Duodenal mucosa (tissue), 2 donors: ENCODE data around the gene ZC3H12C.

ENCODE experiments used
- H3K27ac ChIP-seq: one replicate; pipeline ENCODE4 v1.7.0; 2013; ENCODE audit warnings: low read depth, low read length
- H3K27me3 ChIP-seq, 2 donors: one replicate each; pipeline ENCODE4 v1.7.0; 2013; ENCODE audit warnings: low read length in 2 of 2, control low read depth in 1 of 2; ENCODE audit not compliant: insufficient read depth in 2 of 2, control insufficient read depth in 1 of 2
- H3K36me3 ChIP-seq, 2 donors: one replicate each; pipeline ENCODE4 v1.7.0; 2013; ENCODE audit warnings: low read length in 2 of 2, control low read depth in 1 of 2; ENCODE audit not compliant: insufficient read depth in 2 of 2, control insufficient read depth in 1 of 2
- H3K4me1 ChIP-seq, 2 donors: one replicate each; pipeline ENCODE4 v1.7.0; 2013; ENCODE audit warnings: low read length in 2 of 2, control low read depth in 1 of 2; ENCODE audit not compliant: insufficient read depth in 2 of 2, control insufficient read depth in 1 of 2
- H3K4me3 ChIP-seq, 2 donors: one replicate each; pipeline ENCODE4 v1.7.0; 2013; ENCODE audit warnings: low read length in 2 of 2, low read depth in 1 of 2
- H3K9ac ChIP-seq, 2 donors: one replicate each; pipeline ENCODE4 v1.7.0; 2013; ENCODE audit warnings: low read length in 2 of 2, low read depth in 1 of 2
- H3K9me3 ChIP-seq, 2 donors: one replicate each; pipeline ENCODE4 v1.7.0; 2013; ENCODE audit warnings: low read length in 2 of 2, control low read depth in 1 of 2; ENCODE audit not compliant: control insufficient read depth in 1 of 2

ZC3H12C gene

DNA sequence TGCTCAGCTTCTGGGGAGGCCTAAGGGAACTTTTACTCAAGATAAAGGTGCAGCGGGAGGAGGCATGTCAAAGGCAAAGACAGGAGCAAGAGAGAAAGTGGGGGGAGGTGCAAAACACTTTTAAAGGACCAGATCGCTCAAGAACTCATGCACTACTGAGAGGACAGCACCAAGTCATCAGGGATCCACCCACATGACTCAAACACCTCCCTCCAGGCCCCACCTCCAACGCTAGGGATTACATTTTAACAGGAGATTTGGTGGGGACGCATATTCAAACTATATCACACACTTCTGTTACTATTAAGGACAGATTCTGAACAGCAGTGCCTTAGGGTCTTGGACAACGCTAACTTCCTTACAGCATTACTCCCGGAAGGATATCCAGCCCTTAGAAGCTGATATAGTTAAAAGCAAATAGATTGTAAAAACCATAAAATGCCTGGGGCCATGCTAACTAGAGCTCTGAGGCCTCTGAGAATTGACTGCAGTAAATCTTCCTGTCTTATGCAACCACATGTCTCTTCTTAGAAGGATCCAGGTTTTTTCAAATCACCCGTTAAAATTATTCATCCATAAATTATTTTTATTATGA, 16.7 kb upstream of the ZC3H12C start:
- Histone ChIP-seq H3K4me1 (peaks cover 19 to 26% of the 10 kb centered on the region in 2 donors), H3K9ac (no peak overlapping the region), H3K9me3 (peaks cover 0 to 3% of the 10 kb centered on the region in 2 donors), H3K36me3 (no peaks in the 10 kb centered on the region), H3K4me3 (no peak overlapping the region), H3K27ac (no peak overlapping the region), H3K27me3 (no peaks in the 10 kb centered on the region)

DNA sequence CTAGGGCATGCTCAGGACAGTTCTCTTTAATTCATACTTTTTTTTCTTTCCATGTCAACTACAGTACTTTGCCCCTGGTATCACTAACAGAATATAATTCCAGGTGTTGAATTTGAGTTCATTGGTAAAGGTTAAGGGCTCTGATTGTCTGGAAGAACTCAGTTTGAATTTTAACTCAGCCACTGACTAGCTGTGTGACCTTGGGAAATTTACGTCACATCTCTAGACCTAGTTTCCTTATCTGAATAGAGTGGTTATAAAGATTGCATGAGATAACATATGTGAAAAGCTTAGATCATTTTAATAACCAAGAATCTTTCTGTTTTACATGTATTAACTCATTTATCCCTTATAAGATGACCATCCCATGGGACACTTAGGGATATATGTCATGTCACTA, 15.8 kb upstream of the ZC3H12C start:
- Histone ChIP-seq H3K27me3 (no peaks in the 10 kb centered on the region), H3K27ac (no peak overlapping the region), H3K36me3 (no peaks in the 10 kb centered on the region), H3K4me3 (no peak overlapping the region), H3K9me3 (peaks cover 0 to 3% of the 10 kb centered on the region in 2 donors), H3K9ac (no peak overlapping the region), H3K4me1 (peaks cover 19 to 26% of the 10 kb centered on the region in 2 donors)

DNA sequence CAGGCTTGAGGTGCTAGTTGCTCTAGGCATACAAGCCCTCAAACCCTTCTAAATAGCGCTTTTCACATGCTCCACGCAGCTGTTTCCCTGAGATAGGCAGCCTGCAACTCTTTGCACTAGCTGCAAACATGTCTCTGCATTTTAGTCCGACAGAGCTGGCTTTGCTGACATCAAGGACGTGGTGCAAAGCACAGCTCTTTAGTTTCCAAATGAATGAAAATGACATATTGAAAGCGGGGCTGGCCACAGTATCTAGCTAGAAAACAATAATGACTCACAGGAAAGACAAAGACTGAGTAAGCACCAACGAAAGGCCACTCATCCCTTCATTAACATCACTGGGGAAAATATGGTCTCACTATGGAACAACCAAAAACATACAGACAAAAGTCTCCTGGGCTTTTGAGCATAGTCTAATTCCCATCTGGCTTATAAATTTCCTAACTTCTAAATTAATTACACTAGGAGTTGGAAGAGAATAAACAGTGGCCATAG, 15.3 kb upstream of the ZC3H12C start:
- Histone ChIP-seq H3K27ac (no peak overlapping the region), H3K4me3 (no peak overlapping the region), H3K36me3 (no peaks in the 10 kb centered on the region), H3K9me3 (peaks cover 0 to 3% of the 10 kb centered on the region in 2 donors), H3K27me3 (no peaks in the 10 kb centered on the region), H3K4me1 (peaks cover 19 to 26% of the 10 kb centered on the region in 2 donors), H3K9ac (no peak overlapping the region)

DNA sequence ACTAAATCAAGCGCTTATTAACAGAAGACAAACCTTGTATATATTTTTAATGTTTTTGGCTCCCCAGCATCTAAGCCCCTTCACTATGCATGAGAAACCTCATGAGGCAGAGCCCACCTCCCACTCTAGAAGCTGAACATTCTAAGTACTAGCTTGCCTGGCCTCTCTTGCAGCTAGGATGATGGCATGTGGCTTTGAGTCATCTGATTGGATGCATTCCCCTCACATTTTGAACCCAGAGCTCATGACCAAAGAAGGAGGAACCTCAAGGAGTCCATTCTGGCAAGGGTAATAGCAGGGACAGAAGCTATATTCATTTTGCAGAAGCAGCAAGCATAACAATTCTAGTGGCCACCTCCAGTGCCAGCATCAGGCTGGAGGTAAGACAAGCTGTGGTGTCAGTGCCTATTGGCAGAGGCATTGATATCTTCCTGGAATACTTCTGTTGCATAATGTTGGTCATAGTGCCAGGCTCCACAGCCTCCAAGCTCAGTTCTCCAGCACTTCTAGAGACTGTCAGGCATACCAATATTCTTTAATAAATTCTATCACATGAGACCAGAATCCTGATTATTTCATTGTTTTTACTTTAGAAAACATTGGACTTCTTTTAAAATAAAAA, 14.2 kb upstream of the ZC3H12C start:
- Histone ChIP-seq H3K27me3 (no peaks in the 10 kb centered on the region), H3K9ac (no peak overlapping the region), H3K36me3 (no peaks in the 10 kb centered on the region), H3K27ac (no peak overlapping the region), H3K4me1 (peaks cover 19 to 26% of the 10 kb centered on the region in 2 donors), H3K9me3 (peaks cover 0 to 3% of the 10 kb centered on the region in 2 donors), H3K4me3 (no peak overlapping the region)

DNA sequence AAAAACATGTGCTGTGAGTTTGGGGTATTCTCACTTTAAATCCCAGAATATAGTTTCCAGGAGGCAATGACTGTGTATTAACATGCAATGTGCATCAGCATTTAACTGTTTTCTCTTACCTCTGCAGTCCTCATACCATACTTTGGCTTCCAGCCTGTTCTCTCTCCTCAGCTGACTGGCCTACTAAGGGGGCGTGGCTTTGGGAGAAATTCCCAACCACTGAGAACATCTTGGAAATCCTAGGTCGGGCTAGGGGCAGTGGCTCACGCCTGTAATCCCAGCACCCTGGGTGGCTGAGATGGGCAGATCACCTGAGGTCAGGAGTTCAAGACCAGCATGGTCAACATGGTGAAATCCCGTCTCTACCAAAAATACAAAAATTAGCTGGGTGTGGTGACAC, 13.5 kb upstream of the ZC3H12C start:
- no peaks in the 10 kb centered on the region for H3K36me3 ChIP-seq
- H3K27me3 ChIP-seq = no peaks in the 10 kb centered on the region
- peaks cover 0 to 3% of the 10 kb centered on the region in 2 donors for H3K9me3 ChIP-seq
- H3K4me1 ChIP-seq = peaks cover 19 to 26% of the 10 kb centered on the region in 2 donors
- H3K27ac ChIP-seq = no peak overlapping the region
- H3K9ac ChIP-seq = no peak overlapping the region
- no peak overlapping the region for H3K4me3 ChIP-seq

DNA sequence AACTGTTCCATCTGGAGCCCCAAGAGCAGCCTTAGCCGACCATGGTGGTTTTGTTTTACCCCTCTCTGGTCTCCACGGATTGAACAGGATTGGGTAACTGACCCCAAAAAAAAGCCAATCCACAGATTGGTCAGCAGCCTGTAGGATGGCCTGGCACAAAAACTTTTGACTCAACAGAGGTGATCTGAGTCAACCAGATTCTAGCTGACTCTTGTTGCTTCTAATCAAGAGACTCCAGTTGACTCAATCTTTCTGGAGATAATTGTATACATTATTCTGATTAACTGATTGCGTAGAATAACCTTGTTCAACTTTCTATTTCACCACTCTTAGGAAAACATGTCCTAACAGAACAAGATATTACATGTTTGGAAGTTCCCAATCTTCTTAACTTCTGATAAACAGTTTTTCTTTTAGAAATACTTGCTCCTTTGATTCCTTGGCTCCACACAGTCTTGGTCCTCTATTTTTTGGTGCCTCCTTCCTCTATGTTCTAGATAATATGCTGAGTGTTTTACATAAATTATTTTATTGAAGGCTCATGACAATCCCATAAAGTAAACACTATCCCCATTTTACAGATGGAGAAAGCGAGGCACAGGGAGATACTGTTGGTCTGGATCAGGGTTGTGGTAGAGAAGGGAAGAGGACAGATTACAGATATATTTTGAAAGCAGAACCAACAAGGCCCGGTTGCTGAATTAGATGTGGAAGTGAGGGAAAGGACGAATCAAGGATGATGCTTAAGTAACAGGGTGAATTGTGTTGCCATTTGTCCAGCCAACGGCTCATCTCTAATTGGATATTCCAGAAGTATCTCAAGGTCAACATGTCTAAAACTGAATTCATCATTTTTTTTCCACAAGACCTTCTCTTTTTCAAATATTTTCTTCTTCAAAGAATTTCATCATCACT, 11.5 kb upstream of the ZC3H12C start:
- no peak overlapping the region for H3K4me3 ChIP-seq

DNA sequence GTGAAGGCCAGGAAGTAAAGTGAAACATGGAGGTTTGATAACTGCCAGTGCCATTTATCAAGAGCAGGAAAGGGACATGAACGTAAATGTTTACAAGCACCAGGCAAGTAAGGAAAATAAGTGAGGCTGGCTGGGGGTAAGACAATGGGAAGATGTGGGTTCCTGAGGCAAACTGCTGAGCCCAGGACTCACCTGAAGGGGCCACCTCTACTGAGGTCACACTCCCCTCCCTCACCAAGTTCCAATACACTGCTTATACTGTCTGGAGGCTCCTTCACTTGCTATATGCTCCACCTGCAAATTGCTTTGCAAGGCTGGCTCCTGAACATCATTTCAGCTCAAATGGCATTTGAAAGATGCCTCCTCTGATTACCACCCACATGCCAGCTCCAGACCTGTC, 10.3 kb upstream of the ZC3H12C start:
- peaks cover 0 to 4% of the 10 kb centered on the region in 2 donors for H3K4me1 ChIP-seq
- H3K36me3 ChIP-seq = no peaks in the 10 kb centered on the region
- no peak overlapping the region for H3K9ac ChIP-seq
- H3K27me3 ChIP-seq = no peaks in the 10 kb centered on the region
- H3K27ac ChIP-seq = no peak overlapping the region
- peaks cover 0 to 3% of the 10 kb centered on the region in 2 donors for H3K9me3 ChIP-seq
- H3K4me3 ChIP-seq = no peak overlapping the region

More for the DNA sequence above, 11.5 kb upstream of the ZC3H12C start:
- Histone ChIP-seq H3K9me3 (peaks cover 0 to 3% of the 10 kb centered on the region in 2 donors), H3K9ac (no peak overlapping the region), H3K27ac (no peak overlapping the region), H3K4me1 (peaks cover under 1 to 15% of the 10 kb centered on the region in 2 donors), H3K27me3 (no peaks in the 10 kb centered on the region), H3K36me3 (no peaks in the 10 kb centered on the region)

DNA sequence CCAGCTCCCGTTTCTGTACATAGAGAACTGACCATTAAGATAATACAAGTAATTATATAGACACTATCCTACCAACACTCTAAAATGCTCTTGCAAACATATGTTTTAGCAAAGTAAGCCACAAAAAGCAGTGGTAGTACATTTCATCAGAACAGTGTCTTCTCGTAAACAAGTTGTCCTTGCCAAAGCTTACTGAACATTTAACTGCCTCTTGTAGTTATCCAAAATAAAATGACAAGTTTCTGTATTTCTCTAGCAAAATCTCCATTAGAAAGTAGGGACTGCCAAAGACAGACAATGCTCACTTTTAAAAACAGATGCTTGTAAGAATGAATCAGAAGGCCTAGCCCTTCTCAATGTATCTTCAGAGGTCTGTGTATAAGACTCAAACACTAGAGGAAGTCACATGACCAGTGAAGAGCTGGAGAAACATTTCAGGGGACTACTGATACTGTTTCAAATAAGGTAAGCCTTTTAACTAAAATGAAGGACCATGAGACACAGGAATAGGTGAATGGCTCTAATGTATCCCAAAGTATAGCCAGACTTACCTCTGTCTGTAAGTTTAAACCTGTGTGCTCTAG, 7.8 kb upstream of the ZC3H12C start:
- Histone ChIP-seq H3K27me3 (no peaks in the 10 kb centered on the region), H3K9ac (no peak overlapping the region), H3K36me3 (no peaks in the 10 kb centered on the region), H3K4me3 (no peak overlapping the region), H3K4me1 (no peaks in the 10 kb centered on the region), H3K27ac (no peak overlapping the region), H3K9me3 (no peaks in the 10 kb centered on the region)

DNA sequence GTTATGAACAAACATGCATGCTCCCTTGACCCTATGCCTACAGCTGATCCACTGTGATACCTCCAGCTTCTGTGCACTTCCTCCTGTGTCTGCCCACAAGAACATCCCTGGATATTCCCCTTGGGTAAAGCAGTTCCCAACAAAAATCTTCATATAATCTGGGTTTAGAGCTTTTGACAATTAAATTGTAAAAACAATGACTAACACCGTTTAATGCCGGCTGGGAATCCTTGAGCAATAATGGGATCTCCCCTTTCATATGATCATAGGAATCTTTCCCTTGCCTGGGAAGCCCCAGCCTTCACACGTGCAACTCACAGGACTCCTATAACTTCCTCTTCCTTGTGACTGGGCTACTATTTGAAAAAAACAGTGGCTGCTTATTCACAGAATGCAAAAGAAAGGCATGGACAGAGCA, 6.3 kb upstream of the ZC3H12C start:
- H3K27ac ChIP-seq = no peak overlapping the region
- no peak overlapping the region for H3K9ac ChIP-seq
- peaks cover 2 to 3% of the 10 kb centered on the region in 2 donors for H3K4me1 ChIP-seq
- H3K27me3 ChIP-seq = no peaks in the 10 kb centered on the region
- H3K36me3 ChIP-seq = no peaks in the 10 kb centered on the region
- no peak overlapping the region for H3K4me3 ChIP-seq
- H3K9me3 ChIP-seq = no peaks in the 10 kb centered on the region
